K562 (cell line): Measurements from ENCODE around the gene ARID4B. TPM values are rescaled to one million over a fixed set of nuclear protein-coding genes. Genes with fewer than 3 reads are reported as not detected.

Experiments
- CREB3 ChIP-seq: fragments of 450-650 bp; conservative IDR thresholded peaks from 2 replicates; pipeline ENCODE4 v1.6.1; 2016; ENCODE audit warnings: missing genetic modification characterization, low read depth, mild to moderate bottlenecking, missing compliant biosample characterization, moderate library complexity
- CTCFL ChIP-seq: IDR thresholded peaks from 2 replicates; pipeline ENCODE4 v1.6.1; 2011; ENCODE audit warnings: borderline replicate concordance, low read depth, mild to moderate bottlenecking, moderate library complexity, low read length; ENCODE audit not compliant: insufficient read depth, poor library complexity, severe bottlenecking
- ELK3 ChIP-seq: fragments of 450-650 bp; formaldehyde crosslinking; IDR thresholded peaks from 2 replicates; pipeline ENCODE4 v1.4.0; 2020; ENCODE audit warnings: mild to moderate bottlenecking
- EP400 ChIP-seq: fragments of 450-650 bp; IDR thresholded peaks from 2 replicates; pipeline ENCODE4 v1.6.1; 2017; ENCODE audit warnings: antibody characterized with exemption, mild to moderate bottlenecking, moderate library complexity
- GATAD2B ChIP-seq: fragments of 450-650 bp; IDR thresholded peaks from 2 replicates; pipeline ENCODE4 v1.6.1; 2017; ENCODE audit warnings: mild to moderate bottlenecking, borderline replicate concordance
- PATZ1 ChIP-seq: fragments of 250-450 bp; sonication (Bioruptor Pico); IDR thresholded peaks from 2 replicates; pipeline ENCODE4 v1.5.0; 2020; ENCODE audit warnings: mild to moderate bottlenecking, borderline replicate concordance
- POLR2A ChIP-seq: fragments of 450-650 bp; conservative IDR thresholded peaks from 2 replicates; pipeline ENCODE4 v1.6.1; 2016
- PREB ChIP-seq: sonication (generic); formaldehyde crosslinking; IDR thresholded peaks from 2 replicates; pipeline ENCODE4 v1.8.1; 2023; ENCODE audit warnings: mild to moderate bottlenecking, missing genetic modification reagents
- RFX1 ChIP-seq: fragments of 450-650 bp; IDR thresholded peaks from 2 replicates; pipeline ENCODE4 v1.6.1; 2016; ENCODE audit warnings: mild to moderate bottlenecking, moderate library complexity
- ZNF133 ChIP-seq: fragments of 250-450 bp; sonication (Bioruptor Pico); IDR thresholded peaks from 2 replicates; pipeline ENCODE4 v1.4.0; 2020; ENCODE audit warnings: mild to moderate bottlenecking
- polyA plus RNA-seq, 8 experiments: library from polyadenylated mRNA; depleted of rRNA in 4 of 8; stranded (reverse) in 5 of 8; unstranded in 3 of 8; fragments of >200 nt; fragmentation: Nextera tagmentation in 2 of 8; fragmentation: Illumina TruSeq in 1 of 8; extraction: Ambion mirVana in 2 of 8; extraction: Trizol in 1 of 8; gene quantifications; 2 replicates each; pipeline versions ENCODE4 v1.2.1 to v1.2.3, GENCODE V29; 2011 to 2014; ENCODE audit warnings: inconsistent platforms in 1 of 8, missing spikeins in 1 of 8
- total RNA-seq, 7 experiments: library from RNA; depleted of rRNA in 6 of 7; stranded (reverse); fragments of >200 nt in 6 of 7; fragmentation: Illumina TruSeq in 2 of 7; extraction: Trizol in 2 of 7; gene quantifications; 2 replicates each; pipeline versions ENCODE4 v1.2.1 to v1.2.3, GENCODE V29; 2011 to 2021; ENCODE audit warnings: low replicate concordance in 1 of 7

ARID4B gene
- total and polyA plus RNA-seq, 9 of the 15 experiments (the other 6 are each of a cell fraction or from before 2014, with no cell fraction given): 8.4 to 38.9 (median 18.5) TPM

GRCh38 chr1:235367000-235367908 is 39.3 kb upstream of the ARID4B start, which contains the start of gene TBCE (continued):
- TF ChIP-seq CTCFL (peak; percentile 80), GATAD2B (no peak), POLR2A (peak; percentile 99), CREB3 (tag) (no peak), PATZ1 (no peak), PREB (CRISPR knock-in tag) (no peak), RFX1 (no peak), ELK3 (CRISPR knock-in tag) (no peak), ZNF133 (CRISPR knock-in tag) (no peak), EP400 (peak; percentile 93)
